HL-60 (cell line): Measurements from ENCODE around the gene HOXC4.

Experiments
- DNase-seq, 2 experiments: peaks; one replicate each; pipeline ENCODE4 v3.0.0-alpha.2; 2010 to 2020; ENCODE audit warnings: low read depth in 1 of 2, low spot score in 1 of 2
- H3K27ac ChIP-seq: fragments of 250-450 bp; sonication (Bioruptor Pico); replicated peaks from 2 replicates; pipeline ENCODE4 v1.5.1; 2020; ENCODE audit warnings: mild to moderate bottlenecking, moderate library complexity
- H3K27me3 ChIP-seq: fragments of 250-450 bp; sonication (Bioruptor Pico); 2 replicates; pipeline ENCODE4 v1.5.1; 2021; ENCODE audit warnings: mild to moderate bottlenecking, moderate library complexity; ENCODE audit not compliant: insufficient read depth, poor library complexity, severe bottlenecking
- H3K4me3 ChIP-seq: replicated peaks from 2 replicates; pipeline ENCODE4 v1.5.1; 2011; ENCODE audit warnings: mild to moderate bottlenecking, control low read depth, low read length; ENCODE audit not compliant: insufficient read depth
- GABPA ChIP-seq: IDR thresholded peaks from 2 replicates; pipeline ENCODE4 v1.6.1; 2012; ENCODE audit warnings: low read depth
- POLR2AphosphoS5 ChIP-seq: IDR thresholded peaks from 2 replicates; pipeline ENCODE4 v1.6.1; 2012; ENCODE audit warnings: low read depth
- REST ChIP-seq: IDR thresholded peaks from 2 replicates; pipeline ENCODE4 v1.6.1; 2012; ENCODE audit warnings: low read depth; ENCODE audit not compliant: insufficient replicate concordance
- SPI1 ChIP-seq: IDR thresholded peaks from 2 replicates; pipeline ENCODE4 v1.6.1; 2012; ENCODE audit warnings: low read depth, mild to moderate bottlenecking, borderline replicate concordance
- TF ChIP-seq, protein P1 (sequence below): IDR thresholded peaks from one replicate; pipeline ENCODE4 v1.5.1; 2011; ENCODE audit warnings: low read length, control low read depth, inconsistent platforms; ENCODE audit not compliant: insufficient read depth

The HOXC4 gene

DNA sequence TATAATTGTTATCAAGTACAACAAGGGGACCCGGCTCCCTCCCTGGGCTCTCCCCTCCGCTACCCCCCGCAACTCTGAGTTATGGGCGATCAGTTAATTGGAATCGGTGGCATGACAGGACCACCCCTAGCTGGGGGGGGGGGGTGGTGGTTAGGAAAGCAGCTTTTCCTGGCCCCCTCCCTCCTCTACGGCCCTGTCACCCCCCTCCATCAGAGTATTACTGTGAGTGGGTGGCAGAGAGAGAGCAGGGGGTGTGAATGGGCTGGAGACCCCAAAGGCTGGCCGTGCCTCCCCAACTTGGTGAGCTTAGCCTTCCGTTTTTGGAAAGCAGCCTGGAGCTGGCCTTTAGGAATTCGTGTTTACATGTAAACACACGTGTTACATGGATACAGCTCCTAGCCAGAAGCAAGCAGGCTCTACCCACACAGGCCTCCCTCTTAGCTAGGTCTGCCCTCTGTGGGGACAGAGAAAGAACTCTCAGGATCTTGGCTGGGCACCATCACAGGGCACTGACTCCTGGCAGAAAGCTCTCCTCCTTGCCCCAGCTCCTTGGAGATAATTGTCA is 1.1 kb upstream of the HOXC4 start:
- Histone ChIP-seq H3K4me3 (no peak overlapping the region), H3K27ac (no peak overlapping the region)

GRCh38 chr12:54053003-54053750 is 458 bp upstream of the HOXC4 start:
- no peak for DNase-seq
- Histone ChIP-seq H3K27ac (no peak overlapping the region), H3K4me3 (no peak overlapping the region), H3K27me3 (peaks cover 61% of the 10 kb centered on the region)
- TF ChIP-seq SPI1 (no peak), REST (no peak), POLR2AphosphoS5 (no peak), GABPA (no peak)
- TF ChIP-seq, protein P1, sequence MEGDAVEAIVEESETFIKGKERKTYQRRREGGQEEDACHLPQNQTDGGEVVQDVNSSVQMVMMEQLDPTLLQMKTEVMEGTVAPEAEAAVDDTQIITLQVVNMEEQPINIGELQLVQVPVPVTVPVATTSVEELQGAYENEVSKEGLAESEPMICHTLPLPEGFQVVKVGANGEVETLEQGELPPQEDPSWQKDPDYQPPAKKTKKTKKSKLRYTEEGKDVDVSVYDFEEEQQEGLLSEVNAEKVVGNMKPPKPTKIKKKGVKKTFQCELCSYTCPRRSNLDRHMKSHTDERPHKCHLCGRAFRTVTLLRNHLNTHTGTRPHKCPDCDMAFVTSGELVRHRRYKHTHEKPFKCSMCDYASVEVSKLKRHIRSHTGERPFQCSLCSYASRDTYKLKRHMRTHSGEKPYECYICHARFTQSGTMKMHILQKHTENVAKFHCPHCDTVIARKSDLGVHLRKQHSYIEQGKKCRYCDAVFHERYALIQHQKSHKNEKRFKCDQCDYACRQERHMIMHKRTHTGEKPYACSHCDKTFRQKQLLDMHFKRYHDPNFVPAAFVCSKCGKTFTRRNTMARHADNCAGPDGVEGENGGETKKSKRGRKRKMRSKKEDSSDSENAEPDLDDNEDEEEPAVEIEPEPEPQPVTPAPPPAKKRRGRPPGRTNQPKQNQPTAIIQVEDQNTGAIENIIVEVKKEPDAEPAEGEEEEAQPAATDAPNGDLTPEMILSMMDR, result no peak

More for the DNA sequence above, 1.1 kb upstream of the HOXC4 start:
- TF ChIP-seq POLR2AphosphoS5, result no peak
- TF ChIP-seq REST, result no peak
- no peak for TF ChIP-seq GABPA
- TF ChIP-seq, protein P1, result no peak
- TF ChIP-seq SPI1, result no peak
- DNase-seq, result no peak
- peaks cover 68% of the 10 kb centered on the region for H3K27me3 ChIP-seq

DNA sequence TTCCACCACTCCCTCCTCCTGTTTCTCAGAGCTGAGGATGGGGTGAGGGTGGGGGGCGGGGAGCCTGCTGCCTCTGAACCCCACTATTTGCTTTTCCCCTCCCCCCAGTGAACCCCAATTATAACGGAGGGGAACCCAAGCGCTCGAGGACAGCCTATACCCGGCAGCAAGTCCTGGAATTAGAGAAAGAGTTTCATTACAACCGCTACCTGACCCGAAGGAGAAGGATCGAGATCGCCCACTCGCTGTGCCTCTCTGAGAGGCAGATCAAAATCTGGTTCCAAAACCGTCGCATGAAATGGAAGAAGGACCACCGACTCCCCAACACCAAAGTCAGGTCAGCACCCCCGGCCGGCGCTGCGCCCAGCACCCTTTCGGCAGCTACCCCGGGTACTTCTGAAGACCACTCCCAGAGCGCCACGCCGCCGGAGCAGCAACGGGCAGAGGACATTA is 1.1 kb downstream of the HOXC4 start:
- no peak overlapping the region for H3K4me3 ChIP-seq
- H3K27me3 ChIP-seq, result peaks cover 50% of the 10 kb centered on the region
- no peak for DNase-seq
- H3K27ac ChIP-seq, result no peak overlapping the region
- TF ChIP-seq SPI1 (no peak), POLR2AphosphoS5 (no peak), REST (no peak), GABPA (no peak)
- TF ChIP-seq, protein P1, result no peak
